ENCODE results near the gene LLGL2.
A peak's percentile ranks its signal among the peaks of the same experiment; 100 is the strongest.

LLGL2 gene

GRCh38 chr17:75526555-75527270 lies 1.2 kb downstream of the LLGL2 start:
- Histone ChIP-seq H3K9ac (ENCODE audit: low read depth, low read length) (peak overlapping the region; percentile 16; the same call in 1 of the 2 replicates), H3K27ac (ENCODE audit: low read depth, low read length) (no peak overlapping the region), H3K9me3 (ENCODE audit: control insufficient read depth, insufficient read depth, low read length) (no peaks in the 10 kb centered on the region)

GRCh38 chr17:75530837-75531720 lies 5.6 kb downstream of the LLGL2 start:
- Histone ChIP-seq H3K9ac (ENCODE audit: low read depth, low read length) (no peak overlapping the region), H3K36me3 (ENCODE audit: control insufficient read depth, insufficient read depth, low read length) (peaks cover 8% of the 10 kb centered on the region), H3K27me3 (ENCODE audit: control insufficient read depth, insufficient read depth, low read length) (peaks cover 4% of the 10 kb centered on the region; the same call in 1 of the 2 replicates), H3K27ac (ENCODE audit: low read depth, low read length) (no peak overlapping the region), H3K9me3 (ENCODE audit: control insufficient read depth, insufficient read depth, low read length) (no peaks in the 10 kb centered on the region), H3K4me1 (ENCODE audit: control insufficient read depth, insufficient read depth, low read length) (0 out of 2 replicates have a peak, but pooled peaks cover 4% of the 10 kb centered on the region), H3K4me3 (ENCODE audit: low read depth, low read length) (no peak overlapping the region)

More at GRCh38 chr17:75526555-75527270, 1.2 kb downstream of the LLGL2 start:
- Histone ChIP-seq H3K4me3 (ENCODE audit: low read depth, low read length) (peak overlapping the region; percentile 86), H3K36me3 (ENCODE audit: control insufficient read depth, insufficient read depth, low read length) (peaks cover 22% of the 10 kb centered on the region), H3K27me3 (ENCODE audit: control insufficient read depth, insufficient read depth, low read length) (peaks cover 4% of the 10 kb centered on the region; the same call in 1 of the 2 replicates), H3K4me1 (ENCODE audit: control insufficient read depth, insufficient read depth, low read length) (peaks cover 4% of the 10 kb centered on the region; the same call in 1 of the 2 replicates)

GRCh38 chr17:75531721-75532072 lies 6.2 kb downstream of the LLGL2 start:
- H3K4me1 ChIP-seq (ENCODE audit: control insufficient read depth, insufficient read depth, low read length), result 0 out of 2 replicates have a peak, but pooled peaks cover 4% of the 10 kb centered on the region
- no peaks in the 10 kb centered on the region for H3K27me3 ChIP-seq (ENCODE audit: control insufficient read depth, insufficient read depth, low read length)
- H3K36me3 ChIP-seq (ENCODE audit: control insufficient read depth, insufficient read depth, low read length), result peaks cover 8% of the 10 kb centered on the region
- no peaks in the 10 kb centered on the region for H3K9me3 ChIP-seq (ENCODE audit: control insufficient read depth, insufficient read depth, low read length)
- H3K4me3 ChIP-seq (ENCODE audit: low read depth, low read length), result no peak overlapping the region
- H3K9ac ChIP-seq (ENCODE audit: low read depth, low read length), result no peak overlapping the region
- no peak overlapping the region for H3K27ac ChIP-seq (ENCODE audit: low read depth, low read length)

- Histone ChIP-seq H3K27ac (ENCODE audit: low read depth, low read length) (no peak overlapping the region), H3K4me1 (ENCODE audit: control insufficient read depth, insufficient read depth, low read length) (0 out of 2 replicates have a peak, but pooled peaks cover 4% of the 10 kb centered on the region), H3K9ac (ENCODE audit: low read depth, low read length) (no peak overlapping the region), H3K36me3 (ENCODE audit: control insufficient read depth, insufficient read depth, low read length) (peaks cover 8% of the 10 kb centered on the region), H3K4me3 (ENCODE audit: low read depth, low read length) (no peak overlapping the region), H3K9me3 (ENCODE audit: control insufficient read depth, insufficient read depth, low read length) (no peaks in the 10 kb centered on the region), H3K27me3 (ENCODE audit: control insufficient read depth, insufficient read depth, low read length) (no peaks in the 10 kb centered on the region)
Measured at GRCh38 chr17:75535119-75535537, 9.6 kb downstream of the LLGL2 start.

GRCh38 chr17:75535871-75536270 lies 10.4 kb downstream of the LLGL2 start:
- Histone ChIP-seq H3K27ac (ENCODE audit: low read depth, low read length) (no peak overlapping the region), H3K9ac (ENCODE audit: low read depth, low read length) (no peak overlapping the region), H3K27me3 (ENCODE audit: control insufficient read depth, insufficient read depth, low read length) (no peaks in the 10 kb centered on the region), H3K4me1 (ENCODE audit: control insufficient read depth, insufficient read depth, low read length) (0 out of 2 replicates have a peak, but pooled peaks cover 1% of the 10 kb centered on the region), H3K9me3 (ENCODE audit: control insufficient read depth, insufficient read depth, low read length) (no peaks in the 10 kb centered on the region), H3K36me3 (ENCODE audit: control insufficient read depth, insufficient read depth, low read length) (peaks cover 8% of the 10 kb centered on the region), H3K4me3 (ENCODE audit: low read depth, low read length) (no peak overlapping the region)

GRCh38 chr17:75536366-75536765 lies 10.9 kb downstream of the LLGL2 start:
- Histone ChIP-seq H3K4me3 (ENCODE audit: low read depth, low read length) (no peak overlapping the region), H3K9ac (ENCODE audit: low read depth, low read length) (no peak overlapping the region), H3K27ac (ENCODE audit: low read depth, low read length) (no peak overlapping the region), H3K36me3 (ENCODE audit: control insufficient read depth, insufficient read depth, low read length) (peaks cover 8% of the 10 kb centered on the region), H3K4me1 (ENCODE audit: control insufficient read depth, insufficient read depth, low read length) (no peaks in the 10 kb centered on the region), H3K27me3 (ENCODE audit: control insufficient read depth, insufficient read depth, low read length) (no peaks in the 10 kb centered on the region), H3K9me3 (ENCODE audit: control insufficient read depth, insufficient read depth, low read length) (no peaks in the 10 kb centered on the region)

- no peaks in the 10 kb centered on the region for H3K9me3 ChIP-seq (ENCODE audit: control insufficient read depth, insufficient read depth, low read length)
- H3K9ac ChIP-seq (ENCODE audit: low read depth, low read length), result no peak overlapping the region
- H3K27ac ChIP-seq (ENCODE audit: low read depth, low read length), result no peak overlapping the region
- no peaks in the 10 kb centered on the region for H3K4me1 ChIP-seq (ENCODE audit: control insufficient read depth, insufficient read depth, low read length)
- H3K4me3 ChIP-seq (ENCODE audit: low read depth, low read length), result no peak overlapping the region
- no peaks in the 10 kb centered on the region for H3K36me3 ChIP-seq (ENCODE audit: control insufficient read depth, insufficient read depth, low read length)
- H3K27me3 ChIP-seq (ENCODE audit: control insufficient read depth, insufficient read depth, low read length), result no peaks in the 10 kb centered on the region
Measured at GRCh38 chr17:75539967-75540729, 14.7 kb downstream of the LLGL2 start.

- no peaks in the 10 kb centered on the region; the same call in 1 of the 2 replicates for H3K36me3 ChIP-seq (ENCODE audit: control insufficient read depth, insufficient read depth, low read length)
- no peak overlapping the region for H3K4me3 ChIP-seq (ENCODE audit: low read depth, low read length)
- no peaks in the 10 kb centered on the region for H3K9me3 ChIP-seq (ENCODE audit: control insufficient read depth, insufficient read depth, low read length)
- no peak overlapping the region for H3K27ac ChIP-seq (ENCODE audit: low read depth, low read length)
- H3K4me1 ChIP-seq (ENCODE audit: control insufficient read depth, insufficient read depth, low read length), result no peaks in the 10 kb centered on the region
- H3K9ac ChIP-seq (ENCODE audit: low read depth, low read length), result no peak overlapping the region
- no peaks in the 10 kb centered on the region for H3K27me3 ChIP-seq (ENCODE audit: control insufficient read depth, insufficient read depth, low read length)
Measured at GRCh38 chr17:75540923-75541503, 15.5 kb downstream of the LLGL2 start.

GRCh38 chr17:75542229-75542628 lies 16.7 kb downstream of the LLGL2 start:
- no peak overlapping the region for H3K4me3 ChIP-seq (ENCODE audit: low read depth, low read length)
- H3K9me3 ChIP-seq (ENCODE audit: control insufficient read depth, insufficient read depth, low read length), result no peaks in the 10 kb centered on the region
- H3K27ac ChIP-seq (ENCODE audit: low read depth, low read length), result no peak overlapping the region
- H3K9ac ChIP-seq (ENCODE audit: low read depth, low read length), result no peak overlapping the region
- no peaks in the 10 kb centered on the region for H3K27me3 ChIP-seq (ENCODE audit: control insufficient read depth, insufficient read depth, low read length)
- no peaks in the 10 kb centered on the region; the same call in 1 of the 2 replicates for H3K36me3 ChIP-seq (ENCODE audit: control insufficient read depth, insufficient read depth, low read length)
- no peaks in the 10 kb centered on the region for H3K4me1 ChIP-seq (ENCODE audit: control insufficient read depth, insufficient read depth, low read length)

- H3K27me3 ChIP-seq (ENCODE audit: control insufficient read depth, insufficient read depth, low read length), result no peaks in the 10 kb centered on the region
- no peaks in the 10 kb centered on the region for H3K4me1 ChIP-seq (ENCODE audit: control insufficient read depth, insufficient read depth, low read length)
- H3K9me3 ChIP-seq (ENCODE audit: control insufficient read depth, insufficient read depth, low read length), result no peaks in the 10 kb centered on the region
- no peak overlapping the region for H3K27ac ChIP-seq (ENCODE audit: low read depth, low read length)
- no peak overlapping the region for H3K4me3 ChIP-seq (ENCODE audit: low read depth, low read length)
- no peaks in the 10 kb centered on the region; the same call in 1 of the 2 replicates for H3K36me3 ChIP-seq (ENCODE audit: control insufficient read depth, insufficient read depth, low read length)
- no peak overlapping the region for H3K9ac ChIP-seq (ENCODE audit: low read depth, low read length)
Measured at GRCh38 chr17:75542728-75543336, 17.3 kb downstream of the LLGL2 start.

Data from HUES48 (cell line).